ENCODE data around the gene ZCCHC24. TPM values are rescaled to one million over a fixed set of nuclear protein-coding genes. Genes with fewer than 3 reads are reported as not detected.

The ZCCHC24 gene
- polyA plus RNA-seq, 4 donors = 0.89 to 13.0 (median 11.4) TPM

DNA sequence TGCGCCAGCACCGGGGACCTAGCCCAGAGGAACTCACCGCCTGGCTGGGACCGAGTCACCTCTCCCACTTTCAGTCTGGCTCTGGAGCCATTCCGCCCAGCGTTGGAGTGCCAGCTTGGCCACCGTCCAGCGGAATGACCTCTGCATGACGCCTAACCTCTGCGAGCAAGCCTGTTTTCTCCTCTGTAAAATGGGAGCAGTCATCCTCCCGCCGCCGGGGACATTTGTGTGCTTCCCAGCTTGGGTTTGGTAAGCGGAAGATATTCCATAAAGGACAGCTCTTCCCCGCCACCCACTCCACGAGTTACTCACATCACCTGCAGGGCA lies 1.3 kb upstream of the ZCCHC24 start:
- Histone ChIP-seq H3K27ac (ENCODE audit: low read depth in 1 of 3, low read length in 2 of 3) (peak overlapping the region in 2 of 3 donors; percentile 72 to 87), H3K36me3 (ENCODE audit: control insufficient read depth in 3 of 3, insufficient read depth in 2 of 3, low read depth in 1 of 3, low read length in 3 of 3) (peaks cover 0 to 10% (median 0%) of the 10 kb centered on the region in 3 donors), H3K27me3 (ENCODE audit: control insufficient read depth in 3 of 3, insufficient read depth in 3 of 3, low read length in 3 of 3) (peaks cover 0 to 15% (median 0%) of the 10 kb centered on the region in 3 donors), H3K4me1 (ENCODE audit: control insufficient read depth in 3 of 3, insufficient read depth in 2 of 3, low read depth in 1 of 3, low read length in 2 of 3) (peaks cover 2 to 26% (median 10%) of the 10 kb centered on the region in 3 donors), H3K9me3 (ENCODE audit: control insufficient read depth in 2 of 2, insufficient read depth in 1 of 2, low read depth in 1 of 2, low read length in 1 of 2) (no peaks in the 10 kb centered on the region), H3K4me3 (ENCODE audit: low read depth in 1 of 3, low read length in 3 of 3) (peak overlapping the region in 2 of 3 donors; percentile 41 to 66)
- DNase-seq = peak; percentile 36 to 63
- 33 to 41% (median 38%) methylated on average over 14 to 16 of the region's 16 CpGs for WGBS, 3 donors
- no peak for FAIRE-seq

DNA sequence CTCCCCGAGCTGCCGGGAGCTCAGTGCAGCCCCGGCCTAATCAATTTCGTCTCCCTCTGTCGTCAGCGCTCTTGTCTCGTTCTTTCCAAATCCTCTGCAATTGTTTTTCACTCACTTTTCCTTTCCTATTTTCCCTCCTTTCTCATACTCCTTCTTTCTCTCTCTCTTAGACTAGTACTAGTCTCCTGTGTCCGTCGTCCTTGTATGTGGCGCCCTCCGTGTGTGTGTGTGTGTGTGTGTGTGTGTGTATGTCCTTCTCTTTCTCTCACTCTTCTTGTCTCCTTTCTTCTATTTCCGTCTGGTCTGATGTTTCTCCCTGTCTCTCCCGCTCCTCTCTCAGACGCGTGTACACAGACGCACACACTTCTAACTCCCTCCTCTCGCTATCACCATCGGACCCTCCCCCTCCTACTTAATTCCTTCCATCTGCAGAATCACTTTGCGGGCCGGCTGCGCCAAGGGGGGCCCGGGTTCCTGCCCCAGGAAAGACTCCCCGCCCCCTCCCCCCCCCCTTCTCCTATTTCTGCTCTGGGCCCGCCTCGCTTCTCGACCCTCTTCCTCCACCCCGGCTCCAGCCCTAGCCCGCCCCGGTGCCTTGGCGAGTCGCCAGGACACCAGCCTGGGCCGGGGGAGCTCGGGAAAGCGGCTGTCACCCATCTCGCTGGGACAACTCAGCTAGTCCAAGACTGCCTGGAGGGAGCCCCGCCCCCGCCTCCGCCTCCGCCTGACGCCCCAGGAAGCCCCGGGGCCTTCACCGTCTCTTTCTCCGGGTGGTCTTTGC lies 743 bp upstream of the ZCCHC24 start:
- H3K4me3 ChIP-seq (ENCODE audit: low read depth in 1 of 3, low read length in 3 of 3) = peak overlapping the region in 2 of 3 donors; percentile 41 to 66
- H3K4me1 ChIP-seq (ENCODE audit: control insufficient read depth in 3 of 3, insufficient read depth in 2 of 3, low read depth in 1 of 3, low read length in 2 of 3) = peaks cover 2 to 23% (median 10%) of the 10 kb centered on the region in 3 donors
- peaks cover 0 to 13% (median 0%) of the 10 kb centered on the region in 3 donors for H3K36me3 ChIP-seq (ENCODE audit: control insufficient read depth in 3 of 3, insufficient read depth in 2 of 3, low read depth in 1 of 3, low read length in 3 of 3)
- WGBS, 3 donors = 2 to 3% (median 2%) methylated on average over 40 to 43 of the region's 43 CpGs
- H3K9me3 ChIP-seq (ENCODE audit: control insufficient read depth in 2 of 2, insufficient read depth in 1 of 2, low read depth in 1 of 2, low read length in 1 of 2) = no peaks in the 10 kb centered on the region
- FAIRE-seq = no peak
- peak overlapping the region in 2 of 3 donors; percentile 72 to 87 for H3K27ac ChIP-seq (ENCODE audit: low read depth in 1 of 3, low read length in 2 of 3)
- DNase-seq = no peak
- peaks cover 0 to 18% (median 0%) of the 10 kb centered on the region in 3 donors for H3K27me3 ChIP-seq (ENCODE audit: control insufficient read depth in 3 of 3, insufficient read depth in 3 of 3, low read length in 3 of 3)

DNA sequence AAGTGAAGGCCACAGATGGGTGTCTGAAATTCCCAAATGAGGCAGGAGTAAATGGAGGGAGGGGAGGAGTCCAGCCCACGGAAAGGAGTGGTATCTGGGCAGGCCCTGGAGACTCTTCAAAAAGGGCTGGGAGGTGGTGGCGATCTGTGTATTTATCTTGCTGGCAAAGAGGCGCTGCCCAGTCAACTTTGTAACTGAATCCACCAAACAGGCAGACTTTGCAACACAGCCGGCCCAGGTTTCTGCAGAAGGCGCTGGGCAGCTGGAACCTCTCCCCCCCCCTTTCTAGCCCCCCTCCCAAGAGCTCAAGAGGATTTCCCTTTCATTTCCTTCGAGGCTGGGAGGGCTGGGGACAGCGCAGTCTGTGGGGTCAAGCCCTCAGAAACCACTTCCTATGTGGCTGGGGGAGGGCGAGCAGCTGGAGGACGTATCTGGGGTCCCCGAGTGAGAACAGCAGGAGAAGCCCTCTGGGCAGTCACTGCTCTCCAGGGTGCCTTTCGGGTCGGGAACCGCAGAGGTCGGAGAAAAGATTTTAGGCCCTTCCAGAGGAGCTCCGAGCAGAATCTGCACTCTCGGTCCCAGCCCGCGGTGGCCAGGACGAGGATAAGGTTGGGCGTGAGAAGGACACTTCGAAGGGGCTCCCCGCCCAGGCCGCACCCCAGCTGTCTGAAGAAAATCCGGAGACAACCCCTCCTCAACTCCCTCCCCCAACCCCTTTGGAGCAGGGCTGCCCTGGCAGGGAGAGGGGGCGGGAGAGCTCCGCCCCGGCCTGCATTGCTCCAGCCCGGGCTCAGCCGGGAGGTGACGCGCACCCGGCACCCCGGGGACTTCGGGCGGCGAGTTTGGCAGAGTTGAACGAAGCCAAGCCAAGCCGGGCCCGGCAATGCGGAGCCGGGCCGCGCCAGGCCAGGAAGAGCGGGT lies 965 bp downstream of the ZCCHC24 start:
- Histone ChIP-seq H3K4me1 (ENCODE audit: control insufficient read depth in 3 of 3, insufficient read depth in 2 of 3, low read depth in 1 of 3, low read length in 2 of 3) (peaks cover 2 to 23% (median 10%) of the 10 kb centered on the region in 3 donors), H3K36me3 (ENCODE audit: control insufficient read depth in 3 of 3, insufficient read depth in 2 of 3, low read depth in 1 of 3, low read length in 3 of 3) (peaks cover 0 to 15% (median 0%) of the 10 kb centered on the region in 3 donors), H3K27me3 (ENCODE audit: control insufficient read depth in 3 of 3, insufficient read depth in 3 of 3, low read length in 3 of 3) (peaks cover 0 to 18% (median 0%) of the 10 kb centered on the region in 3 donors), H3K27ac (ENCODE audit: low read depth in 1 of 3, low read length in 2 of 3) (peak overlapping the region; percentile 29 to 82 (median 35)), H3K9me3 (ENCODE audit: control insufficient read depth in 2 of 2, insufficient read depth in 1 of 2, low read depth in 1 of 2, low read length in 1 of 2) (no peaks in the 10 kb centered on the region), H3K4me3 (ENCODE audit: low read depth in 1 of 3, low read length in 3 of 3) (peak overlapping the region; percentile 52 to 66 (median 61))
- peak; percentile 31 to 70 for DNase-seq
- 1 to 3% (median 1%) methylated on average over 22 to 44 of the region's 44 CpGs for WGBS, 3 donors
- FAIRE-seq = no peak

DNA sequence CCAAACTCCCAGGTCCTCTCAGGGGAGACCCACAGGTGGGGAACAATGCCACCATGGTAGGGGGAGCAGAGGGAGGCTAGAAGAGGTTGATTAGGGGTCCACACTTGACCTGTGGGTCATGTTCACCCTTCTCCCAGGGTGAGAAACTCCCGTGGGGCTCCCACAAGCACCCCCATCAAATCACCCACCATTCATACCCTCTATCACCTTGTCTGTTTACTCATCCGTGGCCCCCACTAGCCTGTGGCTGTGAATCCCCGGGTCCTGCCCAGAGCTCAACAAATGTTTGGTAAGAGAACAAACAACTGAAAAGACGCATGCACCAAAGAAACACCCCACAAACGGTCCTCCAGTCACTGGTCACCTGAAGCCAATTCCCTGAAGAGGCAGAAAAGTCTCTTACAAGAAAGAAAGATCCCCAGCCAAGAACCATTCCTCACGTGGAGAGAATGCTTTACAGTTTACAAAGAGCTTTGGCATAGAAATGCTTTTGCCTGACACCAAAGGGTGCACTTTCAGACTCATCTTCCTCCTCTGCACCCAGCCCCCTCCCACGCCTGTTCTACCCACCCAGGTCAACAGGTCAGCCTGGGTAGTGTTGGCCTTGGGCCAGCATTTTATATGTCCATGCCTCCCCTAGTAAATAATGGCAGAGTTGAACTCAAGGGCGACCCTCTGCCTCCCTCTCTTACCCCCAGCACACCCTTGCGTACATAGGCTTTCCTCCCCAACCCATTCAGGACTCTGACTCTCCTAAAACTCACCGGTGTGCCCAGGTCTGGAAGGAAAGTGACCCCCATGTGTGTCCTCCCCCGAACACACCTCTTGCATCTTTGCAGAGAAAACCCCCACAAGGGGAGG lies 1.9 kb downstream of the ZCCHC24 start:
- H3K4me1 ChIP-seq (ENCODE audit: control insufficient read depth in 3 of 3, insufficient read depth in 2 of 3, low read depth in 1 of 3, low read length in 2 of 3) = peaks cover 2 to 23% (median 10%) of the 10 kb centered on the region in 3 donors

DNA sequence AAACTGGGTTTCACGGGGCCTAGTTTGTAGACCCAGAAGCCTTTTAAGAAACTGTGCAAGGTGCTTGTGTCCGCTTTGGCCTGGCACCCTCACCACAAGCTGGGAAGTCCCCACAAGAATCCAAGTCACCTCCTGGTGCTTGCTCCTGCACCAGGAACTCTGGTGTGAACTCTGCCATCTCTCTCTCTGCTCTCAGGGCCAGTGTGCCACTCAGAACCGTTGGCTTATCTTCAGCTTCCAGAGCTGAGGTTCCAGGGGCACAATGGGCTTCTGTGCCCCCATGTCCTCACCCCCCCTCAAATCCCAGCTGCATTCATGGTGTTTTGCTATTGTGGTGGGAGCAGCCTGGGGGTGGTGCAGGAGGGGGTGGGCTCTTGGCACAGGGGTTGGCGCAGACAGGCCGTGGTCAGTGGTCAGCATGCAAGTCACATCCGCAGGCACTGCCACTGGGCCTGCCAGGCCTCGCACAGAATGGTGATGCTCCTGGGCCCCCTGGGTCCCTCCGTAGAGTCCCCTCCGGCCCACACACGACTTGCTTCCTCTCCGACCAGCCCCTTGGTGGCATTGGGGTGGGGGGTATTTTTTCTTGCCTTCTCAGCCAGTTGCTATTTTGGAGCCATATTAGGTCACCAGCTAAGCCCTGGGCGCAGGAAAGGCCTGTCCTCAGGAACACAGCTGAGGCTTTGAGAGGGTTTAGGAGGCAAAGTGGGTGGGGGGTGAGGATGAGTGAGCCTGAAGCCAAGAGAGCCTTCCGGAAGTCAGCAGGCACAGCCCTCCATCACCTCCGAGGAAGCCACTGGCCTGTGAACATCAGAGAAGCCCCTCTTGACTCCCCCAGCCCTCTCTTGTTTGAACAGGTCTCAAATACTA lies 3.0 kb downstream of the ZCCHC24 start:
- DNase-seq (no peak), FAIRE-seq (no peak)
- Histone ChIP-seq H3K4me1 (ENCODE audit: control insufficient read depth in 3 of 3, insufficient read depth in 2 of 3, low read depth in 1 of 3, low read length in 2 of 3) (peaks cover 2 to 23% (median 10%) of the 10 kb centered on the region in 3 donors), H3K27me3 (ENCODE audit: control insufficient read depth in 3 of 3, insufficient read depth in 3 of 3, low read length in 3 of 3) (peaks cover 0 to 16% (median 0%) of the 10 kb centered on the region in 3 donors), H3K36me3 (ENCODE audit: control insufficient read depth in 3 of 3, insufficient read depth in 2 of 3, low read depth in 1 of 3, low read length in 3 of 3) (peaks cover 0 to 20% (median 0%) of the 10 kb centered on the region in 3 donors), H3K9me3 (ENCODE audit: control insufficient read depth in 2 of 2, insufficient read depth in 1 of 2, low read depth in 1 of 2, low read length in 1 of 2) (no peaks in the 10 kb centered on the region), H3K4me3 (ENCODE audit: low read depth in 1 of 3, low read length in 3 of 3) (no peak overlapping the region), H3K27ac (ENCODE audit: low read depth in 1 of 3, low read length in 2 of 3) (no peak overlapping the region)
- 76 to 90% (median 85%) methylated on average over 14 of the region's 14 CpGs for WGBS, 3 donors

More for the DNA sequence above, 1.9 kb downstream of the ZCCHC24 start:
- Histone ChIP-seq H3K36me3 (ENCODE audit: control insufficient read depth in 3 of 3, insufficient read depth in 2 of 3, low read depth in 1 of 3, low read length in 3 of 3) (peaks cover 0 to 15% (median 0%) of the 10 kb centered on the region in 3 donors), H3K27me3 (ENCODE audit: control insufficient read depth in 3 of 3, insufficient read depth in 3 of 3, low read length in 3 of 3) (peaks cover 0 to 18% (median 0%) of the 10 kb centered on the region in 3 donors), H3K9me3 (ENCODE audit: control insufficient read depth in 2 of 2, insufficient read depth in 1 of 2, low read depth in 1 of 2, low read length in 1 of 2) (no peaks in the 10 kb centered on the region), H3K4me3 (ENCODE audit: low read depth in 1 of 3, low read length in 3 of 3) (peak overlapping the region in 2 of 3 donors; percentile 61 to 66), H3K27ac (ENCODE audit: low read depth in 1 of 3, low read length in 2 of 3) (peak overlapping the region in 1 of 3 donors; percentile 82)
- no peak for FAIRE-seq
- 28 to 40% (median 36%) methylated on average over 11 of the region's 11 CpGs for WGBS, 3 donors
- DNase-seq = no peak

DNA sequence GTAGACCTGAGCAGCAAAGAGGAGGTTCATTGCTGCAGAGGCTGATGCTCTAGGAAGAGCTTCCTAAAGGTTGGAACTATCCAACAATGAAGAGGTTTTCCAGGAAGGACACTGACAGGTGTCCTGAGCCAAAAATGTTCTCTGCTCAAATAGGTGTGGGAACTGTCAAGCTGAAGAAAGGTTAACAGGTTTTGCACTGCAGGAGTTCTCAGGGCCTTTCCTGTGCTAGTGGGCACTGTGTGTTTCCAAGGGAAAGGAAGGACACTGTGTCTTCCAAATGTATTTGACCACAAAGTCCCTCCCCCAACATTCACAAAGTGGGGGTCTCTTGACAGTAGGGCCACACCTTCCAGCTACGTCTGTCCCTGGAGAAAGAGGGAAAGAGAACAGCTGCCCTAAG lies 4.0 kb downstream of the ZCCHC24 start:
- Histone ChIP-seq H3K27ac (ENCODE audit: low read depth in 1 of 3, low read length in 2 of 3) (no peak overlapping the region), H3K9me3 (ENCODE audit: control insufficient read depth in 2 of 2, insufficient read depth in 1 of 2, low read depth in 1 of 2, low read length in 1 of 2) (no peaks in the 10 kb centered on the region), H3K4me1 (ENCODE audit: control insufficient read depth in 3 of 3, insufficient read depth in 2 of 3, low read depth in 1 of 3, low read length in 2 of 3) (peaks cover 2 to 20% (median 10%) of the 10 kb centered on the region in 3 donors), H3K4me3 (ENCODE audit: low read depth in 1 of 3, low read length in 3 of 3) (no peak overlapping the region), H3K27me3 (ENCODE audit: control insufficient read depth in 3 of 3, insufficient read depth in 3 of 3, low read length in 3 of 3) (peaks cover 0 to 10% (median 0%) of the 10 kb centered on the region in 3 donors), H3K36me3 (ENCODE audit: control insufficient read depth in 3 of 3, insufficient read depth in 2 of 3, low read depth in 1 of 3, low read length in 3 of 3) (peaks cover 0 to 24% (median 0%) of the 10 kb centered on the region in 3 donors)
- FAIRE-seq (no peak), DNase-seq (no peak)
- WGBS, 3 donors = 13 to 50% (median 32%) methylated on average over 1 of the region's 1 CpG

DNA sequence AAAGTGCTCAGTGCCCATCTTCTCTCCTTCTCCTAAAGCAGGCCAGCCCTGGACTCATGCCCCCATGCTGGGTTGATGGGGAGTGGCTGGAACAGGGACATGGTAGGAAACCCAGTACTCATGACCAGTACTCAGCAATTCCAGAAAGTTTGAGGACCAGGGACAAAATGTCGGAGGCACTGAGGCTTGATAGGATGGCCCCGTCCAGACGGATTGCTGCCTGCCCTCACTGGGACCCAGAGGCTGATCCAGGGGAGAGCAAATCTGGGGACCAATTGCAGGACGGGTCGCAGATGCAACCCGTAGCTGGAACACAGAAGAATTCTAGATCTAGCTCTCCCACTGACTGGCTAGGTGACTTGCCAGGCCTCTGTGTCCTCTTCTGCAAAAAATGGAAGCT lies 5.1 kb downstream of the ZCCHC24 start:
- WGBS, 3 donors = 89 to 92% (median 91%) methylated on average over 6 of the region's 6 CpGs
- Histone ChIP-seq H3K4me1 (ENCODE audit: control insufficient read depth in 3 of 3, insufficient read depth in 2 of 3, low read depth in 1 of 3, low read length in 2 of 3) (peaks cover 2 to 14% (median 7%) of the 10 kb centered on the region in 3 donors), H3K36me3 (ENCODE audit: control insufficient read depth in 3 of 3, insufficient read depth in 2 of 3, low read depth in 1 of 3, low read length in 3 of 3) (peaks cover 0 to 32% (median 0%) of the 10 kb centered on the region in 3 donors), H3K9me3 (ENCODE audit: control insufficient read depth in 2 of 2, insufficient read depth in 1 of 2, low read depth in 1 of 2, low read length in 1 of 2) (no peaks in the 10 kb centered on the region), H3K27me3 (ENCODE audit: control insufficient read depth in 3 of 3, insufficient read depth in 3 of 3, low read length in 3 of 3) (peaks cover 0 to 10% (median 0%) of the 10 kb centered on the region in 3 donors), H3K27ac (ENCODE audit: low read depth in 1 of 3, low read length in 2 of 3) (peak overlapping the region in 1 of 3 donors; percentile 57), H3K4me3 (ENCODE audit: low read depth in 1 of 3, low read length in 3 of 3) (no peak overlapping the region)
- FAIRE-seq = no peak
- DNase-seq = no peak

Data from small intestine (tissue), 7 donors.